Activated B cell treated with CpG ODN at 0.5 μM for 24 hours (primary cell): Measurements from ENCODE around the gene WDTC1. TPM values are rescaled to one million over a fixed set of nuclear protein-coding genes. Genes with fewer than 3 reads are reported as not detected.
A peak's percentile ranks its signal among the peaks of the same experiment; 100 is the strongest.

Source experiments
- ATAC-seq: fragments of 200-7000 bp; cut with Tn5 transposase; one replicate; pipeline ENCODE4 v1.10.0; 2021; ENCODE audit warnings: low read depth, mild to moderate bottlenecking, moderate library complexity
- CTCF ChIA-PET: fragments of 350-600 bp; sonication (Branson Sonifier 250); formaldehyde crosslinking; loops from one replicate; lab custom pipeline; 2021; ENCODE audit warnings: antibody characterized with exemption; lab: Charles Lee
- POLR2A ChIA-PET: fragments of 350-600 bp; sonication (Branson Sonifier 250); formaldehyde crosslinking; loops from one replicate; lab custom pipeline; 2021; ENCODE audit warnings: antibody characterized with exemption; lab: Charles Lee
- DNase-seq: peaks from one replicate; pipeline ENCODE4 v3.0.0; 2022
- H3K27ac Mint-ChIP-seq: one replicate; pipeline ENCODE4 v1.8.0; 2020; ENCODE audit warnings: mixed read lengths
- H3K27me3 Mint-ChIP-seq: one replicate; pipeline ENCODE4 v1.8.0; 2021; ENCODE audit warnings: mixed read lengths
- H3K36me3 Mint-ChIP-seq: one replicate; pipeline ENCODE4 v1.8.0; 2021; ENCODE audit warnings: low read depth, mixed read lengths
- H3K4me1 Mint-ChIP-seq: one replicate; pipeline ENCODE4 v1.8.0; 2021; ENCODE audit warnings: mixed read lengths
- H3K4me3 Mint-ChIP-seq: one replicate; pipeline ENCODE4 v1.8.0; 2020; ENCODE audit warnings: mild to moderate bottlenecking, mixed read lengths
- H3K9me3 Mint-ChIP-seq: one replicate; pipeline ENCODE4 v1.8.0; 2020; ENCODE audit warnings: mixed read lengths
- CTCF ChIP-seq: fragments of 200-600 bp; IDR thresholded peaks from one replicate; pipeline ENCODE4 v1.8.0; 2022; ENCODE audit warnings: antibody characterized with exemption, mild to moderate bottlenecking
- intact Hi-C: fragments of 100-400 bp; cut with micrococcal nuclease; formaldehyde crosslinking; loops from one replicate; pipeline ENCODE4 v1.15.1; 2024
- total RNA-seq: library from RNA; stranded (reverse); gene quantifications from 2 replicates; pipeline ENCODE4 v1.2.3, GENCODE V29; 2022

The WDTC1 gene
- total RNA-seq, 1 donor from 2014 or later, result 65.1 TPM

- CTCF ChIA-PET, result interaction anchor here (0.7 to 10.7 kb wide), 41 partner anchors 10 to 408 kb away, joined by 3 to 208 read pairs (median 4); partner anchors contain the start of genes AHDC1, CD164L2, GPR3 and IFI6
- Mint-ChIP-seq H3K9me3 (no peaks in the 10 kb centered on the region), H3K36me3 (peaks cover 80% of the 10 kb centered on the region), H3K27me3 (no peaks in the 10 kb centered on the region), H3K4me1 (peaks cover 3% of the 10 kb centered on the region), H3K4me3 (no peak overlapping the region), H3K27ac (no peak overlapping the region)
- ATAC-seq (peak; percentile 67), DNase-seq (peak; percentile 61)
- POLR2A ChIA-PET, result interaction anchor here (0.6 to 3.3 kb wide), 3 partner anchors 98 to 375 kb away, joined by 5 to 11 read pairs (median 6); no protein-coding TSS in a partner anchor
- no peak for TF ChIP-seq CTCF
- intact Hi-C loops, result loop anchor here (1.0 kb wide), 2 partner anchors 98 to 309 kb away; no protein-coding TSS in a partner anchor
Measured at GRCh38 chr1:27296773-27297291, 62.4 kb downstream of the WDTC1 start.

DNA sequence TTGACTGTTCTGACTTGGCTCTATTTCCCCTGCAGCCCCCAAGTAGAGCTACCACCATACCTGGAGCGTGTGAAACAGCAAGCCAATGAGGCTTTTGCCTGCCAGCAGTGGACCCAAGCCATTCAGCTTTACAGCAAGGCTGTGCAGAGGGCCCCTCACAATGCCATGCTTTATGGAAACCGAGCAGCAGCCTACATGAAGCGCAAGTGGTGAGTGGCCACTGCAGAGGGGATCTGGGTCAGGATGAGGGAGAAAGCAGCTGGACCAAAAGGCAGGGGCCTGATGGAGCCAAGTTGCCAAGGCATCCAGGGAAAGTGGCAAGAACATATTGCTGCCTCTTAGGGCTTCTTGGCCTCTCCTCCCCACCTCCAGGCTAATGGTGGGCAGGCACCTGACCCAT is 63.5 kb downstream of the WDTC1 start:
- ChIA-PET POLR2A (interaction anchor here (3.3 kb wide), 1 partner anchor 97 kb away, joined by 11 read pairs; no protein-coding TSS in a partner anchor), CTCF (interaction anchor here (0.8 to 10.7 kb wide), 14 partner anchors 9 to 374 kb away, joined by 3 to 208 read pairs (median 12); partner anchors contain the start of genes AHDC1, CD164L2 and GPR3)
- H3K27ac Mint-ChIP-seq, result no peak overlapping the region
- ATAC-seq (no peak), DNase-seq (no peak)
- TF ChIP-seq CTCF, result no peak
- H3K9me3 Mint-ChIP-seq, result no peaks in the 10 kb centered on the region
- H3K36me3 Mint-ChIP-seq, result peaks cover 80% of the 10 kb centered on the region
- peaks cover 3% of the 10 kb centered on the region for H3K4me1 Mint-ChIP-seq
- no peak overlapping the region for H3K4me3 Mint-ChIP-seq
- intact Hi-C loops, result no loop called here
- no peaks in the 10 kb centered on the region for H3K27me3 Mint-ChIP-seq

- Mint-ChIP-seq H3K27me3 (no peaks in the 10 kb centered on the region), H3K4me1 (peaks cover 3% of the 10 kb centered on the region), H3K9me3 (no peaks in the 10 kb centered on the region), H3K27ac (no peak overlapping the region), H3K36me3 (peaks cover 83% of the 10 kb centered on the region), H3K4me3 (no peak overlapping the region)
- ATAC-seq (no peak), DNase-seq (no peak)
- no peak for TF ChIP-seq CTCF
- POLR2A ChIA-PET, result interaction anchor here (0.5 to 3.3 kb wide), 2 partner anchors 96 to 108 kb away, joined by 8 to 11 read pairs; no protein-coding TSS in a partner anchor
- intact Hi-C loops, result no loop called here
- CTCF ChIA-PET, result interaction anchor here (0.7 to 10.7 kb wide), 11 partner anchors 14 to 375 kb away, joined by 3 to 208 read pairs (median 19); partner anchors contain the start of genes AHDC1, CD164L2 and GPR3
Measured at GRCh38 chr1:27298632-27299384, 64.4 kb downstream of the WDTC1 start.

DNA sequence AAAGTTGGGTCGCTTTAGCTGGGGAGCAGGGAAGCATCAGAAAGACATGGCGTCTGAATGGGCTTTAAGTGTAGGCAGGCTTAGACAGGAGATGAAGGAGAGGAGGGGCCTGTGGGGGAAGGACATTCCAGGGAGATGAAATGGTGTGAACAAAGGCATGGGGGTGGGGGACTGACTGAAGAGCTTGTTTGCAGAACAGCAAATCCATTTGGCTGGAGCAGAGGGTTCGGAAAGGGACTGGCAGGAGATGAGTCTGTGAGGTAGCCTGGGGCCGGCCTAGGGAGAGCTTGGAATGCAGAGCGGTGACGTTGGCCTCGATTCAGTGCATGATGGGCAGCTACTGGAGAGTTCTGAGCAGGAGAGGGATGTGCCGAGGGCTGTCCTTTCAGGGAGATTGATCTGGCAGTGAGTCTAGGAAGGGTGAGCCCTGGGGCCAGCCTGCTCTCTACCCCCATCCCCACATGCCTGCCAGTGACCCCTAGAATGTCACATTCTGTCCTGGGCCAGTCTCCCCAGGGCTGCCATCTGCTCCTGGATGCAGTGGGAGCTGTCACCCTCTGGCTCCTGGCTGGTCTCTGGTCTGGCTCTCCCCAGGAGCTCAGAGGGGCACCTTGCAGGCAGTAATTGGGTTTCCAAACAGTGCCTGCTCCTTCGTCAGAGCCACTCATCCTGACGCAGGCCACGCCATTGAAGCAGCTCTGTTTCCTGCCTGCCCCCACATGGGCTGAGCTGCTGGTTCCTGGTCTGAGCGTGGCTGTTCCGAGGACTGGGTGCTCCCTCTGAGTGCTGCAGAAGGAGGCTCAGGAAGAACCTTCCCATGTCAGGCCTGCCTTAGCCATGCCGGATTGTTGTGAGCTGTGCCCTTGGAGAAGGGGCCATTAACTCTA is 65.2 kb downstream of the WDTC1 start:
- POLR2A ChIA-PET, result interaction anchor here (1.3 to 3.3 kb wide), 3 partner anchors 42 to 97 kb away, joined by 3 to 11 read pairs (median 4); partner anchors contain the start of gene SYTL1
- TF ChIP-seq CTCF, result no peak

More for the DNA sequence above, 65.2 kb downstream of the WDTC1 start:
- CTCF ChIA-PET, result interaction anchor here (0.7 to 10.7 kb wide), 17 partner anchors 14 to 372 kb away, joined by 3 to 208 read pairs (median 9); partner anchors contain the start of genes AHDC1, CD164L2, GPR3 and IFI6
- ATAC-seq, result no peak
- Mint-ChIP-seq H3K4me1 (peaks cover 3% of the 10 kb centered on the region), H3K27ac (no peak overlapping the region), H3K9me3 (no peaks in the 10 kb centered on the region), H3K4me3 (no peak overlapping the region), H3K36me3 (peaks cover 82% of the 10 kb centered on the region), H3K27me3 (no peaks in the 10 kb centered on the region)
- DNase-seq, result no peak
- intact Hi-C loops, result loop anchor here (1.0 kb wide), 1 partner anchor 364 kb away; no protein-coding TSS in a partner anchor
